ENCODE data around the gene PRR11.

DNA sequence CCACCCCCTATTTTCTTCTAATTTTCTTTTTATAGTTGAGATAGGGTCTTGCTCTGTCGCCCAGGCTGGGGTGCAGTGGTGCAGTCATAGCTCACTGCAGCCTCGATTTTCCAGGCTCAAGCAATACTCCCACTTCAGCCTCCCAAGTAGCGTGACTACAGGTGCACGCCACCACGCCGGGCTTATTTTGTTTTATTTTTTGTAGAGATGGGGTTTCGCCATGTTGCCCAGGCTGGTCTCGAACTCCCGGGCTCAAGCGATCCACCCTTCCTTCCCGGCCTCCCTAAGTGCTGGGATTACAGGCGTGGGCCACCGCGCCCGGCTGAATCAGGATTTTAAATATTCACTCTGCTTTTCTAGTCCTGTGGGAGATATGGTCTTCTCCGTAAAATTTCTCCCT is 63.8 kb downstream of the PRR11 start:
- TF ChIP-seq HDAC6 (IDR thresholded peaks at IDR 0.05; ENCODE audit: low read depth, low read length) (no peak), EGR1 (IDR thresholded peaks at IDR 0.05; ENCODE audit: borderline replicate concordance, low read depth, low read length) (no peak), CEBPB (IDR thresholded peaks at IDR 0.05; ENCODE audit: low read depth, low read length) (no peak), POLR2A (IDR thresholded peaks at IDR 0.05; ENCODE audit: control extremely low read depth in 1 of 2, low read depth in 2 of 2, low read length in 2 of 2) (no peak), SP1 (IDR thresholded peaks at IDR 0.05; ENCODE audit: low read depth, low read length) (no peak), E2F6 (IDR thresholded peaks at IDR 0.05) (no peak), RAD21 (IDR thresholded peaks at IDR 0.05 in 1 of 2, conservative IDR thresholded peaks at IDR 0.05 in 1 of 2; ENCODE audit: low read depth in 2 of 2, low read length in 2 of 2) (no peak), SUZ12 (IDR thresholded peaks at IDR 0.05; ENCODE audit: low read length) (no peak), POLR2AphosphoS5 (IDR thresholded peaks at IDR 0.05; ENCODE audit: low read depth, low read length) (no peak), ZNF274 (IDR thresholded peaks at IDR 0.05; ENCODE audit: borderline replicate concordance, extremely low read depth, low read length) (no peak), SIX5 (IDR thresholded peaks at IDR 0.05; ENCODE audit: low read depth, low read length) (no peak), BACH1 (IDR thresholded peaks at IDR 0.05; ENCODE audit: low read length) (no peak)
- TF ChIP-seq, protein P1, sequence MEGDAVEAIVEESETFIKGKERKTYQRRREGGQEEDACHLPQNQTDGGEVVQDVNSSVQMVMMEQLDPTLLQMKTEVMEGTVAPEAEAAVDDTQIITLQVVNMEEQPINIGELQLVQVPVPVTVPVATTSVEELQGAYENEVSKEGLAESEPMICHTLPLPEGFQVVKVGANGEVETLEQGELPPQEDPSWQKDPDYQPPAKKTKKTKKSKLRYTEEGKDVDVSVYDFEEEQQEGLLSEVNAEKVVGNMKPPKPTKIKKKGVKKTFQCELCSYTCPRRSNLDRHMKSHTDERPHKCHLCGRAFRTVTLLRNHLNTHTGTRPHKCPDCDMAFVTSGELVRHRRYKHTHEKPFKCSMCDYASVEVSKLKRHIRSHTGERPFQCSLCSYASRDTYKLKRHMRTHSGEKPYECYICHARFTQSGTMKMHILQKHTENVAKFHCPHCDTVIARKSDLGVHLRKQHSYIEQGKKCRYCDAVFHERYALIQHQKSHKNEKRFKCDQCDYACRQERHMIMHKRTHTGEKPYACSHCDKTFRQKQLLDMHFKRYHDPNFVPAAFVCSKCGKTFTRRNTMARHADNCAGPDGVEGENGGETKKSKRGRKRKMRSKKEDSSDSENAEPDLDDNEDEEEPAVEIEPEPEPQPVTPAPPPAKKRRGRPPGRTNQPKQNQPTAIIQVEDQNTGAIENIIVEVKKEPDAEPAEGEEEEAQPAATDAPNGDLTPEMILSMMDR (IDR thresholded peaks at IDR 0.05; ENCODE audit: control extremely low read depth in 1 of 3, insufficient read depth in 1 of 3, low read depth in 1 of 3, low read length in 3 of 3) = no peak

Data from H1 (cell line).